Measurements from ENCODE around the gene SLC25A51. TPM values are rescaled to one million over a fixed set of nuclear protein-coding genes. Genes with fewer than 3 reads are reported as not detected.

SLC25A51 gene
- total RNA-seq, 2 donors from 2014 or later, result 15.8 to 17.2 TPM

DNA sequence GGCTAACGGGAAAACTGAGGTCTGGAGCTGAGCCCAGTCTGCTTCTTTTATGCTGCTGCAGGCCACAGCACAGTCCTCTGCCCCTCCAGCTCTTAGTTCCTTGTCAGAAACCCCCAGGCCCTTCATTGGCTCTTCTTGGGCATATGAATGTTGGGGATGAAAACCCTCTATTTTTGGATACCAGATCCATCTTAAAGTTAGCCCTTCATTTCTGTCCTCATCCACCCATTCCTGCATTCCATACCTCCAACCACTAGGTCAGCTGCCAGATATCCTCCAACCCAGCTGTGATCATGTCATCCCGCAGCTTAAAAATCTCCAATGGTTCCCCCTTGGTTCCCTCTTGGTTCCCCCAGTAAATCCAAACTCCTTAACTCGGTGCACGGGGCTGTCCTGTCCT lies 1.8 kb upstream of the SLC25A51 start:
- DNase-seq, result no peak
- Mint-ChIP-seq H3K4me1 (peaks cover 17% of the 10 kb centered on the region), H3K36me3 (ENCODE audit: low read depth) (peaks cover 4% of the 10 kb centered on the region), H3K27ac (no peak overlapping the region), H3K9me3 (no peaks in the 10 kb centered on the region), H3K27me3 (ENCODE audit: insufficient read depth) (no peaks in the 10 kb centered on the region), H3K4me3 (no peak overlapping the region)
- Histone ChIP-seq H3K9me3 (ENCODE audit: control insufficient read depth, low read length) (no peaks in the 10 kb centered on the region), H3K4me3 (ENCODE audit: low read length) (no peak overlapping the region), H3K9ac (ENCODE audit: extremely low read depth, low read length, poor library complexity, severe bottlenecking) (no peak overlapping the region), H3K4me1 (ENCODE audit: control insufficient read depth, insufficient read depth, low read length) (peaks cover 8% of the 10 kb centered on the region), H3K27ac (ENCODE audit: low read depth, low read length) (no peak overlapping the region), H3K27me3 (ENCODE audit: control insufficient read depth, insufficient read depth, low read length, poor library complexity, severe bottlenecking) (no peaks in the 10 kb centered on the region), H3K36me3 (ENCODE audit: control insufficient read depth, insufficient read depth, low read length) (peaks cover 2% of the 10 kb centered on the region)
- 94 to 96% methylated on average over 2 to 4 of the region's 4 CpGs for WGBS, 2 experiments (ENCODE audit: insufficient coverage in 1 of 2, insufficient read length in 1 of 2)
- TF ChIP-seq, protein P1, sequence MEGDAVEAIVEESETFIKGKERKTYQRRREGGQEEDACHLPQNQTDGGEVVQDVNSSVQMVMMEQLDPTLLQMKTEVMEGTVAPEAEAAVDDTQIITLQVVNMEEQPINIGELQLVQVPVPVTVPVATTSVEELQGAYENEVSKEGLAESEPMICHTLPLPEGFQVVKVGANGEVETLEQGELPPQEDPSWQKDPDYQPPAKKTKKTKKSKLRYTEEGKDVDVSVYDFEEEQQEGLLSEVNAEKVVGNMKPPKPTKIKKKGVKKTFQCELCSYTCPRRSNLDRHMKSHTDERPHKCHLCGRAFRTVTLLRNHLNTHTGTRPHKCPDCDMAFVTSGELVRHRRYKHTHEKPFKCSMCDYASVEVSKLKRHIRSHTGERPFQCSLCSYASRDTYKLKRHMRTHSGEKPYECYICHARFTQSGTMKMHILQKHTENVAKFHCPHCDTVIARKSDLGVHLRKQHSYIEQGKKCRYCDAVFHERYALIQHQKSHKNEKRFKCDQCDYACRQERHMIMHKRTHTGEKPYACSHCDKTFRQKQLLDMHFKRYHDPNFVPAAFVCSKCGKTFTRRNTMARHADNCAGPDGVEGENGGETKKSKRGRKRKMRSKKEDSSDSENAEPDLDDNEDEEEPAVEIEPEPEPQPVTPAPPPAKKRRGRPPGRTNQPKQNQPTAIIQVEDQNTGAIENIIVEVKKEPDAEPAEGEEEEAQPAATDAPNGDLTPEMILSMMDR (conservative IDR thresholded peaks at IDR 0.05), result no peak

DNA sequence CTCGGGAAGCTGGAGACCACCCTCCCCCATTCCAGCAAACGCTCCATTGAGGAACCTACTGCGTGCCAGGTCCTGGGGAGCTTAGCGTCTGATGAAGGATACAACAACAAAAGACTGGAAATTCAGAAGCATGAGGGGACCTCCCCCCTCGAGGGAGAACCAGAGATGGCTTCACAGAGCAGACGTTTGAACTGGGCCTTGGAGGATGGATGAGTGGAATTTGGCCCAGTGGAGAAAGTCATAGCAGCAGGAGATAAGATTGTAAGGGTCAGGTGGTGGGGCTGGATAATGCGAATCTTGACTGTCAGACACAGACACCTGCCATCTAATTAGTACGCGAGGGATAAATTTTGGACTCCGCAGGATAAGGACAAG lies 1.2 kb upstream of the SLC25A51 start:
- H3K4me1 Mint-ChIP-seq, result peaks cover 17% of the 10 kb centered on the region
- H3K27ac ChIP-seq (ENCODE audit: low read depth, low read length), result no peak overlapping the region
- peaks cover 9% of the 10 kb centered on the region for H3K36me3 ChIP-seq (ENCODE audit: control insufficient read depth, insufficient read depth, low read length)
- H3K27me3 Mint-ChIP-seq (ENCODE audit: insufficient read depth), result no peaks in the 10 kb centered on the region
- H3K27me3 ChIP-seq (ENCODE audit: control insufficient read depth, insufficient read depth, low read length, poor library complexity, severe bottlenecking), result no peaks in the 10 kb centered on the region
- TF ChIP-seq, protein P1 (conservative IDR thresholded peaks at IDR 0.05), result no peak
- no peak overlapping the region for H3K9ac ChIP-seq (ENCODE audit: extremely low read depth, low read length, poor library complexity, severe bottlenecking)
- 93 to 96% methylated on average over 6 to 10 of the region's 10 CpGs for WGBS, 2 experiments (ENCODE audit: insufficient coverage in 1 of 2, insufficient read length in 1 of 2)
- H3K36me3 Mint-ChIP-seq (ENCODE audit: low read depth), result peaks cover 4% of the 10 kb centered on the region
- no peak overlapping the region for H3K27ac Mint-ChIP-seq
- no peaks in the 10 kb centered on the region for H3K9me3 ChIP-seq (ENCODE audit: control insufficient read depth, low read length)
- peak overlapping the region; percentile 86 for H3K4me3 ChIP-seq (ENCODE audit: low read length)
- H3K9me3 Mint-ChIP-seq, result no peaks in the 10 kb centered on the region
- DNase-seq, result no peak
- H3K4me1 ChIP-seq (ENCODE audit: control insufficient read depth, insufficient read depth, low read length), result peaks cover 8% of the 10 kb centered on the region
- H3K4me3 Mint-ChIP-seq, result peak overlapping the region; percentile 77

DNA sequence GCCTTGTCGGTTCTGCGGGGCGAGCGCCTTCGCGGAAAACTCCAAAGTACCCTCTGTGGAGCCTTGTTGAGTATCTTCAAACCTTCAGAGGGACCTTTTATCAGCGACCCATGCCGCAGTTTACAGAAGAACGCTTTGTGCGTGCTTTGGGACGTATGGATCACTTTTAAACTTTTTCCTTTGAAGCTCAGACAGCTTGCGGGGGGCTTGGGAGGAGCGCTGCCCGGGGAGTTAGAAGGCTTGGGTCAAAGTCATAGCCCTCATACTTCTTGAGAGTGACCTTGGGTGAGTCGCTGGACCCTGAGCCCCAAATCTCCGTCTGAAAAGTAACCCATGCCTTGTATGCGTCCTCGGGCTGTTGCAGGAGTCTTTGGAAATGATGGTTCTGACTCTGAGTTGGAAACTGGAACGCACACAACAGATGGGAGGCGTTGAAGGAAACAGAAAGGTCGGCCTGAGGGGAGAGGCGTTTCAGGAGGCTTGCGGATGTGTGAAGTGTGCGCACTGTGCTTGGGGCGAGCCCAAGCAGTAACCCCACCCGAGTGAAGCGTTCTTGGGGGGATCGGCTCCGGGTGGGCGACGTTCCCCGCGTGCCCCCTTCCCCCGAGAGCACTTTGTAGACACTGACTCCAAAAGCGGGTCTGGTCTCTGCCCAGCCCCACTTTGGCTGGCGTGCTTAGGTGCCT lies 661 bp upstream of the SLC25A51 start:
- Histone ChIP-seq H3K9ac (ENCODE audit: extremely low read depth, low read length, poor library complexity, severe bottlenecking) (peak overlapping the region; percentile 68), H3K9me3 (ENCODE audit: control insufficient read depth, low read length) (no peaks in the 10 kb centered on the region), H3K4me1 (ENCODE audit: control insufficient read depth, insufficient read depth, low read length) (peaks cover 8% of the 10 kb centered on the region), H3K27ac (ENCODE audit: low read depth, low read length) (no peak overlapping the region), H3K27me3 (ENCODE audit: control insufficient read depth, insufficient read depth, low read length, poor library complexity, severe bottlenecking) (no peaks in the 10 kb centered on the region), H3K36me3 (ENCODE audit: control insufficient read depth, insufficient read depth, low read length) (peaks cover 10% of the 10 kb centered on the region), H3K4me3 (ENCODE audit: low read length) (peak overlapping the region; percentile 86)
- H3K36me3 Mint-ChIP-seq (ENCODE audit: low read depth), result peaks cover 6% of the 10 kb centered on the region
- no peaks in the 10 kb centered on the region for H3K27me3 Mint-ChIP-seq (ENCODE audit: insufficient read depth)
- DNase-seq, result peak; percentile 60
- TF ChIP-seq, protein P1 (conservative IDR thresholded peaks at IDR 0.05), result no peak
- 53 to 60% methylated on average over 27 to 36 of the region's 36 CpGs for WGBS, 2 experiments (ENCODE audit: insufficient coverage in 1 of 2, insufficient read length in 1 of 2)
- H3K27ac Mint-ChIP-seq, result peak overlapping the region; percentile 57
- H3K4me1 Mint-ChIP-seq, result peaks cover 17% of the 10 kb centered on the region
- no peaks in the 10 kb centered on the region for H3K9me3 Mint-ChIP-seq
- peak overlapping the region; percentile 77 for H3K4me3 Mint-ChIP-seq
